Daoy (cell line): ENCODE data around the gene CBX8. TPM values are rescaled to one million over a fixed set of nuclear protein-coding genes. Genes with fewer than 3 reads are reported as not detected.
A peak's percentile ranks its signal among the peaks of the same experiment; 100 is the strongest.

ENCODE experiments used
- DNase-seq: peaks from one replicate; pipeline ENCODE4 v3.0.0-alpha.2; 2015; ENCODE audit warnings: low read depth
- total RNA-seq: library from RNA; depleted of rRNA; stranded (reverse); fragments of >200 nt; shearing (Covaris generic); gene quantifications from 2 replicates; pipeline ENCODE4 v1.2.3, GENCODE V29; 2014

Gene CBX8
- total RNA-seq, 1 experiment from 2014 or later = 4.5 TPM

DNA sequence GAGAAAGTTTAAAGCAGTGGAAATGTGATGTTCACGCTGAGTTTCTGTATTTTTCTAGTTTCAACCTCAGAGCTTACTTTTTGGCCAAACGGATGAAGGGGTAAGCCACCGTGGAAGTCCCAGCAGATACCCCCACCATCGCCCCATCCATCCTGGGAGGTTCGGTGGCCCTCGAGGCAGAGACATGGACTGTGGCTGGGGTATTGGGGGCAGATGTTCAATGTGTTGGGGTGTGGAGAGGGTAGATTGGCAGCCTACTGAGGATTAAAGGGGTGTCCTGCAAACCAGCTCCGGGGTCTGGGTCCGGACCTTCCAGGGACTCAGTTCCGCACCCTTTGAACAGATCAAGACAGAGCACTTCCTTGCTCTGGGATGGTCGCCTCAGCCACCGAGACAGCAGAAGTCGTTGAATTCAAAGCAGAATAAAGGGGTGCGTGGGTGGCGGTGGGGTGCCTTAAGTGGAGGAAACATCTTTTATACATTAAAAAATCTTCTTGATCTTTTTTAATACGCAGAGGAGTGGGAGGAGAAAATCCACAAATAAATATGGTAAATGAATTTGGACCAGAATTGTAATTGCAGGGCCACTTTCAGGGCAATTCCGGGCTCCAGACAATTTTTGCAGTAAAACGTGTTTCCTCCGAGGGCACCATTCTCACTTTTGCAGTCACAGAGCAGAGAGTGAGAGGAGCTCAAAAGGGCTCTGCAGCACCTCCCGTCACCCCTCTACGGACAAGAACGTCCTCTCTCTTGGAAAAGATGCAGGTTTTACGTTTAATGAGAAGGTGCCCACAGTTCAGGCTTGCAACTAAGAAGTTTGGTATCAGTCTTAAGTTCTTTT is 8.2 kb upstream of the CBX8 start:
- DNase-seq = no peak

GRCh38 chr17:79803997-79804855 is 7.3 kb upstream of the CBX8 start:
- DNase-seq = no peak

- DNase-seq = no peak
These were observed 6.6 kb upstream of the CBX8 start for GRCh38 chr17:79803421-79803996.

DNA sequence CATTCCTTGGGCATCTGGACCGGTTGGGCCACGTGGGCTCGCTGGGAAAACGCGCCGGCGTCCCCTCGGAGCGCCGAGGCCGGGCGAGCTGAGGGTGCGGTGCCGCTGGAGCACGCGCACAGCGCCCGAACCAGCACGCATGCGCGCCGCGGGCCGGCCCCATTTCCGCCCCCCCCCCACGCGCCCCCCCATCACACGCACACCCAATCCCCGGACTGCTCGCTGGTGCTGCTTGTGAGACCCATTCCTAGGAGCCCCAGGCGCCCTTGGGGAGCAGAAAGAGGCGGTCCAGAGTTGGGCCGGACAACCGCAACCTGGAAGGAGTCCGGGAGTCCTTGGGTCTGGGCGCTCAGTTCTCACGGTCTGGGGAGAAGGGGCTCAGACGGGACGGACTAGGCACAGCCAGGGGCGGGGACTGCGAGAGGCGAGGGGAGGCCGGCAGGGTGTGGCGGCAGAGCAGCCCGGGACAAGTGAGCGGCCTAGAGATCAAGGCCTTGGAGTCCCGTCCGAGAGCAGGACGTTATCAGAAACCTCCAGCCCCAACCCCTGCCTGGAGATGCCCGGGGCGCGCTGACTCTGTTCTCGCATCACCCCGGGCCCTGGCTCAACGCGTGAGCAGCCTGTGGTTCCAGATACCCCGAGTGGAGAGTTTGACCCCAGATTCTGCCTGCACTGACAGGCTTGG is 6.0 kb upstream of the CBX8 start:
- DNase-seq = no peak

DNA sequence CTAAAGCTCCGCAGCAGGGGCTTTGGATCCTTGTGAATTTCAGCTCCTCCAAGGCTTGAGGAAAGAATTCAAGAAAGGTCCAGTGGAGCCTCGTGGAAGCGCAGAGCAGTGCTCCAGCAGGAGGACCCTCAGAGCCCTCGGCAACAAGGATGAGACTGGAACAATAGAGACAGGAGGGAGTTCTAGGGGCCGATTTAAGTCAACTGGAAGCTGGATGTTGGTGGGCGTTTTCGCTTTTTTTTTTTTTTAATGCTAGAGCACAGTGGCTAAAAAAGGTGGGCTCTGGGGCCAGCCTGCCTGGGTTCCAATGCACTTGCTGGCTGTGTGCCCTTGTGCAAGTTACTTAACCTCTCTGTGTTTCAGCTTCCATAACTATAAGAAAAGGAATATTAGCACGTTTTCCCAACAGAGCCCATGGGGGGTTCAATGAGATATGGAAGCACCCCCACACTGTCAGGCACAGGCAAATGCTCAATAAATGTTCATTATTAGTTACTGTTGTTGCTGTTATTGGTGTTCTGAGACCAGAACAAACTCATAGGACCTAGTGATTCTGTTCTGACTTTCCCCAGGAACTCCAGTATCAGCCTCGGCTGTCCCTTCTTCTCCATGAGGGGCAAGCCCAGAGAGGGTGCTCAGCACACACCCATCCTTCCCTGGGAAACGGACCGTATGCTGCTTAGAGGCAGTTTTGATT is 5.3 kb upstream of the CBX8 start:
- DNase-seq = no peak

- peak; percentile 72 for DNase-seq
These were observed 4.5 kb upstream of the CBX8 start for GRCh38 chr17:79801156-79802038.

GRCh38 chr17:79800325-79801155 is 3.7 kb upstream of the CBX8 start:
- DNase-seq = peak; percentile 69

DNA sequence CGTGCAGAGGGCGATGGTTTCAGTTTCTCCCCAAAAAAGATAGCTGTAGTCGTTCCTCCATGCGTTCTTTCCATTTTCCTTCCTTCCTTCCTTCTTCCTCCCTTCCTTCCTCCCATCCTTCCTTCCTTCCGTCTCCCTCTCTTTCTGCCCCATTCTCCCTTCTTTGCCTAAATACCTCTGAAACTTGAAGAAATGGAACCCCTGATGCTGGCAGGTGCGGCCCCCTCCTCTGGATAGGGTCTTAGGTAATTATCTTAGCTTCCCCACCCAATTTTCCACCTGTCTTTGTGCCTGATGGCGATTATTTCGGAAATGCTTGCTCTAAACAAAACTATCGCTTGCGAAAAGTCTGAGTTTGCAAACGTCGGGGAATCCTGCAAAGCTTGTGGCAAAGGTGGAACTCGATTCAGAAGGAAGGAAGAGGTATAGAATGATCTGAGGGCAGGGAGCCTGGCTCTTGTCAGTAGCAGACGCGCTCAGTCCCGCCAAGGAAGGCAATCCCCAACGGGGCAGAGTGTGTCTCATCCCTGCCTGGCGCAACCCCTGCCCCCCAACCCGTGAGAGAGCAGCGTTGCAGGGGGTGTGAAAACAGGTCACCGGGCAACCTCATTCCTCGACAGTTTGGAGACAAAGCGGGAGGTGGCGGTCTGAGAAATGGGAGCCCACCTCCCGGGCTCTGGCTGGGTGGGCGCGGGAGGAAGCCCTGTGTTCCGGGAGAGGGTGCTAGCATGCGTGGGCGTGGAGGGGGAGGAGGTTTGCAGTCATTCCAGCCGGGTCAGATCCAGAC is 2.9 kb upstream of the CBX8 start:
- DNase-seq = no peak

DNA sequence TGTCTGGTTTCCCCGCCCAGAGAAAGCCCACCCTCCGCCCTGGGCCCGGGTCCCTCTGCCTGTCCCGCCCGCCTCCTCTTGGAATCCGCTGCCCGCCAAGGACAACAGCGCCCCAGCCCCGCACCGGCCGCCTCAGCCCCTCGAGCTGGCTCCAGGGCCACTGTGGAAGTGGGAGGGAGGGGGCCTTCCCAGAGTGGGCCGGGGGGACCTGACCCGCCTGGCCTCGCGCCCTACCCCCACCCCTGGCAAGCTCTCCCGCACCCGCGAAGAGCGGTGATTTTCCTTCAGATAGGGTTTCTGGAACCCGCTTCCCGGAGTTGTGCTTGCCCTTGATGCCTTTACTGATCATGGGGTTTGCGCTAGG is 2.3 kb upstream of the CBX8 start:
- no peak for DNase-seq

DNA sequence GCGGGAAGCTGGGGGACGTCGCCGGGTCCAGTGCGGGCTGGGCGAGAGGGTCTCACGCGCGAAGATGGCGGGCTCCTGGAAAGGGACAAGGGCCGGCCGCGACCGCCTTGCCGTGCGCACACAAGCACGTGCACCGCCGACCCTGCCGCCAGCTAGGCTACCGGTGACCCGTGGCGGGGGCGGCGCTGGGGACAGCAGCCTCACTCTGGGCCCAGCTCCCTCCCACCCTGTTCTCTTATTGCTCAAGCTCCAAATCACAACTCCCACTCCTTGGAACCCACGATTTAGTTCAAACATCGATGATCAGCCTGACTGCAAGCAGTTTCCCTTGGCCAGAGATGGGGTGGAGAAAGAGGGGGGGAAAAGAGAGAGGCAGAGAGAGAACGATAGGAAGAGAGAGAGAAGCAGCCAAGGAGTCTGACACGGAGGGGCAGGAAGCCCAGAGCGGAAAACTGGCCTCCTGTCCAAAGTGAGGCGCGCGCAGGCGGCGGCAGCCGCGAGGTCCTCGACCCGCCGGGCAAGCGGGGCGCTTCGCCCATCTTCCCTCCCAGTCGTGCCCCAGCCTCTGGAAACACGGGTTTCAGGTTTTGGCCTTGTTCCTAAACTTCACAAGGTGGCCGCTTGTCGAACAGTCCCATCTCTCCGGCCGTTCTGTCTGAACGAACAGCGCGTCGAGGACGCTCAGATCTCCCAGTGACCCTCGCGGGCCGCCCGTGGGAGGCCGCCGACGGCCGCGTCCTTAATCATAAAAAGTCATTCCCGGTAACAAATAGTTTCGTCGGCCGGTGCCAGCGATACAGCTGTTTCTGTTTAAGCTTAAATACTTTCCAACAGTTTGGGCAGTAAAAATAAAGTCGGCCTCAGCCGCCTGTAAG is 1.7 kb upstream of the CBX8 start:
- DNase-seq = no peak

GRCh38 chr17:79797492-79798298 is 818 bp upstream of the CBX8 start:
- no peak for DNase-seq

- DNase-seq = no peak
These were observed 474 bp downstream of the CBX8 start for GRCh38 chr17:79796444-79796762.

DNA sequence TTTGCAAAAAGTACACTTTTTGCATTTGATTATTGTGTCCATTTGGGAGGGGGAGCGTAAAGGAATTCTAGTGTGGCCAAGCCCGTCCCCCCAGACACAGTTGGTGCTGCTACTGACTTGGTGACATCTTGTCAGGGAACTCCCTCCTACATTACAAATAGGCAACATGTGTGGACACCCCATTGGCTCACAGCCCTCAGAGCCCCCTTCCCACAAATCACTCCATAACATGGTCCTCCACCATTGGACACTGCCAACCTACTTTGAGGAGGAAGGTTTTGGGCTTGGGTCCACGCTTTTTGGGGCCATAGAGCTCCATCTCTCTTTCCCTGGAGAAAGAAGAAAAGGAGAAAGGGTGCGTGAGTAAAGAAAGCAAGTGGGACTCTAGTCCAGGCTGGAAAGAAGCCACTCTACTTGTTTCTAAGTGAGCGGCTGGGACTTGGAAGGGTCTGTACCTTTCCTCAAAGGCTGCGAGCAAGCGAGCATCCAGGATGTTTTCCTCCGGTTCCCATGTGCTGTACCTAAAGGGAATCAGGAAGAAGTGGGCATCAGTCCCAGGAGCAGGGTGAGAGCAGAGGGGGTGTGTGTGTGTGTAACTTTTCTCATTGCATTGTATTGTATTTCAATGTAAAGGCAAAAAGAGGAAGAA is 958 bp downstream of the CBX8 start:
- no peak for DNase-seq

DNA sequence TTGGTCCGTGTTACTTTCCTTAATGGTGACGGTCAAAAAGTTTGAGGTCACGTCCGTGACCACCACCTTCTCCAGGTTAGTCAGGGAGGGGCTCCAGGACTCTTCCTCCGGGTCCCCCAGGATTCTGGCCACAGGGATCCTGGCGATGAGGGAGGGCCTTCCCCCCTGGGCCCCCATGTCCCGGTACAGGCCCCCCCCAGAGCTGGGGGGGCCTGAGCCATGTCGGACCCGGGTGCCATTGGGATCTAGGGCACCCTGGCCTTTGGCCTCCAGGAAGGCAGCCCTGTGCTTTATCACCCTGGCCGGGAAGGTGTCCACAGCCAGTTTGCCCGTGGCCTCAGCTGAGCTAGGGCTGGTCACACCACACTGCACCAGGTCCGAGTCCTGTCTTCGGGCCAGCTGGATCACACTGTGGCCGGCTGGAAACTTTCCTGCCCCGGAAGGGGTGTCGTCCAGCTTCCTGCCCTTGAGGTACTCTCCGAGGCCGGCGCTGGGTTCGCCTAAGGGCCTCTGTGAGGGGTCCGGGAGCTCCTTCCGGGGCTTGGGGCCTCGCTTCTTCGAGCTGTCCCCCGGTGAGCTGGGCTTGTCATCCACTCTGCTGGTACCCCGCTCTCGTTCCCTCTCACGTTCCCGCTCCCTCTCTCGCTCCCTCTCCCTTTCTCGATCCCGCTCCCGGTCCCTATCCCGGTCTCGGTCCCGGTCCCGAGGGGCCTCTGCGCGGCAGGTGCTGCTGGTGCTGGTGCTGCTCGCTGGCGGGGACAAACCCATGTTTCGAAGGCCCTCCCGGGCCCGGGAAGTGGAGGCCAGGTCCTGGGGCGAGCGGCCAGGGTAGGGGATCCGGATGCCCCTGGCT is 2.0 kb downstream of the CBX8 start:
- no peak for DNase-seq

GRCh38 chr17:79793924-79794304 is 3.0 kb downstream of the CBX8 start:
- no peak for DNase-seq
